Uterus (tissue), 2 donors: ENCODE measurements around the gene MUC5AC.

ENCODE experiments used
- CTCF ChIP-seq, 4 experiments: fragments of 200-600 bp in 2 of 4; fragments of 450-650 bp in 2 of 4; sonication (generic) in 2 of 4; IDR thresholded peaks; one replicate each; pipeline ENCODE4 v1.5.1; 2016 to 2019; ENCODE audit warnings: antibody characterized with exemption in 4 of 4, mild to moderate bottlenecking in 2 of 4, moderate library complexity in 1 of 4
- POLR2A ChIP-seq, 2 donors: fragments of 450-650 bp; IDR thresholded peaks; one replicate each; pipeline ENCODE4 v1.6.1; 2016; ENCODE audit warnings: antibody characterized with exemption in 2 of 2, mild to moderate bottlenecking in 1 of 2, moderate library complexity in 1 of 2

GRCh38 chr11:1151366-1152315, 6.1 kb upstream of the MUC5AC start:
- TF ChIP-seq POLR2A (IDR thresholded peaks at IDR 0.05) (no peak), CTCF (IDR thresholded peaks at IDR 0.05) (no peak)
